Mesodermal cell (in vitro differentiated cells): ENCODE data around the gene NUAK2.
A peak's percentile ranks its signal among the peaks of the same experiment; 100 is the strongest.

Experiments used
- H3K27ac ChIP-seq: 2 replicates; pipeline ENCODE4 v1.7.0; 2013; ENCODE audit warnings: mild to moderate bottlenecking, low read depth, low read length, moderate library complexity; ENCODE audit not compliant: severe bottlenecking
- H3K36me3 ChIP-seq: 2 replicates; pipeline ENCODE4 v1.7.1; 2013; ENCODE audit warnings: mild to moderate bottlenecking, low read length, moderate library complexity; ENCODE audit not compliant: control insufficient read depth, insufficient read depth
- H3K4me1 ChIP-seq: one replicate; pipeline ENCODE4 v1.7.1; 2013; ENCODE audit warnings: mild to moderate bottlenecking, low read length; ENCODE audit not compliant: insufficient read depth, control insufficient read depth, poor library complexity, severe bottlenecking
- H3K4me3 ChIP-seq: 2 replicates; pipeline ENCODE4 v1.7.0; 2013; ENCODE audit warnings: low read length, control low read depth, mild to moderate bottlenecking; ENCODE audit not compliant: insufficient read depth, poor library complexity, severe bottlenecking; ENCODE audit errors: extremely low read depth
- H3K9me3 ChIP-seq: 2 replicates; pipeline ENCODE4 v1.7.1; 2013; ENCODE audit warnings: mild to moderate bottlenecking, low read length, moderate library complexity; ENCODE audit not compliant: control insufficient read depth
- WGBS, 2 experiments: methylation state at CpG; one replicate each; pipeline ENCODE4 v1.1.5; 2013; ENCODE audit warnings: missing lambda C conversion rate in 2 of 2; ENCODE audit not compliant: insufficient coverage in 2 of 2; 5-methylcytosine and 5-hydroxymethylcytosine counted together

Gene NUAK2

DNA sequence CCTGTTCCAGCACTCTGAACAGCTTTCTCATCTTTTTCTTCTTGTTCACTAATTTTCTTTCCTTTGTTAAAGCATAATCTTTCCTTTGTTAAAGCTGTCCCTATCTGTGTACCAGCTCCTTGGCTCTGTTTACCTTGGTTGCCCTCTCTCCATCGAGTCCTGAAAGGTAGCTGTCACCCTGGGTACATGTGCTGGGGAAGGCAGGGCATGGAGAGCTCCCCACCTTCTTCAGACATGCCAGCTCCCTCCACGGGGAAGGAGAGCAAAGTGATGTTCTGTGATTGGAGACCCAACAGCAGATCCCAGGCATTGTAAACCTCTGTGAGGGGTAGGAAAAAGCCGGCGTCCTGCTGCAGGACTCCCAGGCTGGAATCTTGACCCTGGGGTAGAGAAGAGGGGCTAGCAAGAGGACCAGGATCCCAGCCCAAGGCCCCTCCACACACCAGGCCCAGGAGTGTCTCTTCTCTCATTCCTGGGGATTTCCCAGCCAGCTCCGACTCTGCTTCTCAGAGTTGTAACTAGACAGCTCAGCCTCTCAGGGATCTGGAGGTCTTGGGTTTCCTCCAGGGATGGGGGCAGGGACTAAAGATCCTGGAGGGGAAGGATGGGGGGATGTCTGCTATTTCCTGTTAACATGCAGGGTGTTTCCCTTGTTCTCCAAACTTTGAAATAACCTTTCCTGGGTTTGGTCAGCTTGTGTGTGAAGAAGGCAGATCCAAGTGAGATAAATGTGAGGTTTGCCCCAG, 59.4 kb downstream of the NUAK2 start:
- H3K9me3 ChIP-seq: no peaks in the 10 kb centered on the region
- no peaks in the 10 kb centered on the region for H3K36me3 ChIP-seq
- no peak overlapping the region for H3K4me3 ChIP-seq
- 40 to 57% methylated on average over 4 of the region's 5 CpGs for WGBS, 2 experiments
- peaks cover 48% of the 10 kb centered on the region for H3K4me1 ChIP-seq
- H3K27ac ChIP-seq: peak overlapping the region; percentile 70

DNA sequence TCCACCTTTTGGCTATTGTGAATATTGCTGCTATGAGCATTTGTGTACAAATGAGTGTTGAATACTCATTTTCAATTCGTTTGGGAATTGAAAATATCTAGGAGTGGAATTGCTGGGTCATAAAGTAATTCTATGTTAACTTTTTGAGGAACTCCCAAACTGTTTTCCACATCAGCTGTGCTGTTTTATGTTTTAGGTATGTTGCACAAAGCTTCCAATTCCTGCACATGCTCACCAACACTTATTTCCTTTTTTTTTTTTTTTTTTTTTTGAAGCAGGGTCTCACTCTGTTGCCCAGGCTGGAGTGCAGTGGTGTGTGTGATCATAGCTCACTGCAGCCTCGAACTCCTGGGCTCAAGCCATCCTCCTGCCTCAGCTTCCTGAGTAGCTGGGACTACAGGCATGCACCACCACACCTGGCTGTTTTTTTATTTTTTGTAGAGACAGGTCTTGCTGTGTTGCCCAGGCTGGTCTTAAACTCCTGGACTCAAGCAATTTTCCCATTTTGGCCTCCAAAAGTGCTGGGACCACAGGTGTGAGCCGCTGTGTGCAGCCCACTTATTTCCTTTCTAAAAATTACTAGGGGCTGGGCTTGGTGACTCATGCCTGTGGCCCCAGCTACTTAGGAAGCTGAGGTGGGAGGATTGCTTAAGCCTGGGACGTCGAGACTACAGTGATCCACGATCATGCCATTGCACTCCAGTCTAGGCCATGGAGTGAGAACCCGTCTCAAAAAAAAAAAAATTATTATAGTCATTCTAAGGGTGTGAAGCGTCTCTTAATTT, 60.4 kb downstream of the NUAK2 start:
- peaks cover 41% of the 10 kb centered on the region for H3K4me1 ChIP-seq
- H3K9me3 ChIP-seq: no peaks in the 10 kb centered on the region
- H3K27ac ChIP-seq: no peak overlapping the region
- no peaks in the 10 kb centered on the region for H3K36me3 ChIP-seq
- 80 to 95% methylated on average over 4 of the region's 8 CpGs for WGBS, 2 experiments
- H3K4me3 ChIP-seq: no peak overlapping the region

DNA sequence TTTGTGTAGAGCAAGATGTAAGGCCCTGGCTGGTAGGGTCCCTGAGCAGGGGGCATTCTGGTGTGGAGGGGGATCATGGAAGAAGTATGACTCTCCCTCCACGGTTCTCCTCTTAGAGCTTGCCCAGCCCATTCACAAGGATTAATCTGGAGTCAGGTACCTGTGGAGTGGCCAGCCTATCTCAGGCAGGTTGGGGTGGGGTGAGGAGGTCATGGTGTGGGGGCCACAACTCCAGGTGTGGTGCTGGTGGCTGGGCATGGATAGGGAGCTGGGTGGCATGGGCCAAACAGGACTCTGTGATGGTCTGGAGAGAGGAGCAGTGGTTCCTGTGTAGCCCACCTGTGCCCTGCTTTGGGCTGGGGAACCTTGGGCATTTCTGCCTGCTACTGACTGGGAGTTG, 61.5 kb downstream of the NUAK2 start:
- WGBS, 2 experiments: no CpG with 5 or more reads among the region's 1 CpG
- peaks cover 41% of the 10 kb centered on the region for H3K4me1 ChIP-seq
- H3K36me3 ChIP-seq: no peaks in the 10 kb centered on the region

DNA sequence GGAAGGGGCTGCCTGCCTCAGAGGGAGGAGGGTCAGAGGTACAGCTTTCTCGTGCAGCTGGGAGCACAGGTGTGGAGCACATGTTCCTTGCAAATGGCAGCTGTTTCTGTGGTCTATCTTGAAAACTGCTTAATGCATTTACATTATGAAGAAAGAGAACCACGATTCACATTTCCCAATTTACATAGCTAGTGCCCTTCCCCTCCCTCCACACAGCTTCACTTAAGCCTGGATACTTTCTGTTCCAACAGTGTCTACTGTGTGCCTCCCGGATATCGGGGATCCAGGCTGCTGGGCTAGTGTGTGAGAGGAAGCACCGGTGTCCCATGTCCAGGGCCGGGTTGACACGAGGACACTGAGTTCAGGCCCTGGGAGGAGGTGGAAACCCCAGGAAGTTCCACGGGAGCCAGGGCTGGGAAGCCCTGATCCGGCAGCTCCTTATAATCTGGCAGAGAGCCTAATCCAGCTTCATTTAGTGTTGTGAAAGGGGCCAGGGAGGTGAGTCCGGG, 62.2 kb downstream of the NUAK2 start:
- H3K4me3 ChIP-seq: no peak overlapping the region
- WGBS, 2 experiments: 86 to 89% methylated on average over 5 to 7 of the region's 10 CpGs
- H3K9me3 ChIP-seq: no peaks in the 10 kb centered on the region
- no peak overlapping the region for H3K27ac ChIP-seq
- peaks cover 41% of the 10 kb centered on the region for H3K4me1 ChIP-seq
- H3K36me3 ChIP-seq: no peaks in the 10 kb centered on the region

More for the DNA sequence above, 61.5 kb downstream of the NUAK2 start:
- Histone ChIP-seq H3K4me3 (no peak overlapping the region), H3K9me3 (no peaks in the 10 kb centered on the region), H3K27ac (no peak overlapping the region)

DNA sequence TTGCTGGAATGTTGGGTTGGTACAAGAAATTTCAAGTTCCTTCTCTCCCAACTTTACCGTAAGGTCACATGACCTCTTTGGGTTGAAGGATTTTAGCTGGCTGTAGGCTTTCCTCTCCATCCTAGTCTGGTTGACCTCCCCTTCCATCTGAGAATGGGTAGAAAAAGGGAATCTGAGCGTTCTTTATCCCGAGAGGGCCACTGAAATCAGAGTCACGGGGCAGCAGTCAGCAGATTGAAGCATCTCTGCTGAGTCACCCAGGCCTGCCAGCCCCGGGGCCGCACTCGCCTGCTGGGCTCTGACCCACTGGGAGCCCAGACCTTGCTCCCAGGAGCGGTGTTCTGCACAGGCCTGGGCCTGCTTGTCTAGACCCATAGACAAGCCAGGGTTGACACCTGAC, 62.8 kb downstream of the NUAK2 start:
- Histone ChIP-seq H3K4me1 (peaks cover 41% of the 10 kb centered on the region), H3K36me3 (no peaks in the 10 kb centered on the region), H3K27ac (no peak overlapping the region), H3K4me3 (no peak overlapping the region), H3K9me3 (no peaks in the 10 kb centered on the region)
- 83% methylated on average over 6 to 7 of the region's 8 CpGs for WGBS, 2 experiments

DNA sequence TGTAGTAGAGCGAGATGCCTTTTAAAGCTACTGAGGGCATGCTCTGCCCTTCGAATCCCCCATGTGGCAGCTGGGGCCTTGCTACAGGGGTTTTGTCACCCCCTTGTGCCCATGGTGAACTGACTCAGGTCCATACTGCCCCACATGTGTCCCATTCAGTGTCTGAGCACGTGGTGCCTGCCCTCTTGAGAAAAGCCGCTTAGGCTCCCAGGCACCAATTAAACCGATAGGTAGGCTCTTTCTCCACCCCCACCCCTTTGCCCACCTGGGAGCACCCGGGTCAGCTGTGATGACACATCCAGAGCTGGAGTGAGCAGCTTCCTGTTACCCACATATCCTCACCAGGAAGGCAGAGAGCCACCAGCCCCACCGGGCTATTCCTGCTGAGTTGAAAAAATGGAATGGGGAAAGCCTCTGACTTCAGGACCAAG, 63.3 kb downstream of the NUAK2 start:
- H3K36me3 ChIP-seq: no peaks in the 10 kb centered on the region
- WGBS, 2 experiments: 73 to 78% methylated on average over 4 to 6 of the region's 7 CpGs
- no peaks in the 10 kb centered on the region for H3K9me3 ChIP-seq
- H3K27ac ChIP-seq: no peak overlapping the region
- no peak overlapping the region for H3K4me3 ChIP-seq
- H3K4me1 ChIP-seq: peaks cover 39% of the 10 kb centered on the region

DNA sequence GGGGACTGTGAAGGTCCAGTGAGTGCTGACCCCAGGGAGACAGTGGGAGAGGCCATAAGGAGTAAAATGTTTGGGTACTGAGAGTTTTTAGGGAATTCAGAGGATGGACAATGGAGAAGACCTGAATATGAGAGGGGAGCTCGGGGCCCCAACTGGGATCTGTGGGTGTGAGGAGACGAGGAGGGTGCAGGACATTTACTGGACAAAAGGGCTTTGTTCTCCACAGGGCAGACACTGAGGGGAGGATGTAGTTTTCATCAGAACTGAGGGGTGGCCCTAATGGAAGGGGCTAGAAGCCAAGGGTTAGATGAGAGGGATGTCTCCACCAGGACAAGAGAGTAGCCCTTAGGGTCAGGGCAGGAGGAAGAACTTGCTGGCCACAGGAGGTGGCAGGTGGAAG, 63.8 kb downstream of the NUAK2 start:
- H3K36me3 ChIP-seq: no peaks in the 10 kb centered on the region
- 83% methylated on average over 2 of the region's 2 CpGs; no CpG with 5 or more reads in 1 of the 2 experiments for WGBS, 2 experiments
- peaks cover 34% of the 10 kb centered on the region for H3K4me1 ChIP-seq
- no peak overlapping the region for H3K4me3 ChIP-seq
- H3K27ac ChIP-seq: no peak overlapping the region
- H3K9me3 ChIP-seq: no peaks in the 10 kb centered on the region

DNA sequence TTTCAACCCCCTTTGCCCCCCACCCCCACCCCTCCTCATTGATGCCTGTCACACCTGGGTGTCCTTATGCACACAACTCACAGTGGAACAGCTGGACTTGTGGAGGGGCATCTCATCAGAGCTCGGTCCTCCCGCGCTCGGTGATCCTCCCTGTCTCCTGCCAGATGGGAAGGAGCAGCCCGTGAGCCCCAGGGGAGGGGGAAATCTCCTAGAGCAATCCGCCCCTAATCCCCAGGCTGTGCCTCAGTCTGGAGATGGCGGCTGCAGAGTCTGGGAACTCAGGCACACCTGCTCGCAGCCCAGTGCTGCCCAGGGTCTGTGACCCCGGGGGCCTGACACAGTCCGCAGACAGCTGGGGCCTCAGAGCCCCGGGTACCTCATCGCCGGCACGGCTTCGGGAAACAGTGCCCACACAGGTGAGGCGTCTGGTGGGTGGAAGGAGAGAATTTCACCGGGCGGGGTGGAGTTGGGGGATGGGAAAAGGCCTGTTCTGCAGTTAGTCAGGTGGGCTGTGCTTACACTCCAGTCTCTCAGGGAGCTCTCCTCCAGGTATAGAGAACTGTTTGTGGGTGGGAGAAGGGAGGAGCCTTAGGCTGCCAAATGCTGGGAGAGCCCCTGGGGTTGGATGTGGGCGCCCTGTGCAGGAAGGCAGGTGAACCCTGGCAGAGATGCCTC, 64.5 kb downstream of the NUAK2 start:
- Histone ChIP-seq H3K9me3 (no peaks in the 10 kb centered on the region), H3K4me1 (peaks cover 28% of the 10 kb centered on the region)
- 91 to 95% methylated on average over 13 to 15 of the region's 19 CpGs for WGBS, 2 experiments

DNA sequence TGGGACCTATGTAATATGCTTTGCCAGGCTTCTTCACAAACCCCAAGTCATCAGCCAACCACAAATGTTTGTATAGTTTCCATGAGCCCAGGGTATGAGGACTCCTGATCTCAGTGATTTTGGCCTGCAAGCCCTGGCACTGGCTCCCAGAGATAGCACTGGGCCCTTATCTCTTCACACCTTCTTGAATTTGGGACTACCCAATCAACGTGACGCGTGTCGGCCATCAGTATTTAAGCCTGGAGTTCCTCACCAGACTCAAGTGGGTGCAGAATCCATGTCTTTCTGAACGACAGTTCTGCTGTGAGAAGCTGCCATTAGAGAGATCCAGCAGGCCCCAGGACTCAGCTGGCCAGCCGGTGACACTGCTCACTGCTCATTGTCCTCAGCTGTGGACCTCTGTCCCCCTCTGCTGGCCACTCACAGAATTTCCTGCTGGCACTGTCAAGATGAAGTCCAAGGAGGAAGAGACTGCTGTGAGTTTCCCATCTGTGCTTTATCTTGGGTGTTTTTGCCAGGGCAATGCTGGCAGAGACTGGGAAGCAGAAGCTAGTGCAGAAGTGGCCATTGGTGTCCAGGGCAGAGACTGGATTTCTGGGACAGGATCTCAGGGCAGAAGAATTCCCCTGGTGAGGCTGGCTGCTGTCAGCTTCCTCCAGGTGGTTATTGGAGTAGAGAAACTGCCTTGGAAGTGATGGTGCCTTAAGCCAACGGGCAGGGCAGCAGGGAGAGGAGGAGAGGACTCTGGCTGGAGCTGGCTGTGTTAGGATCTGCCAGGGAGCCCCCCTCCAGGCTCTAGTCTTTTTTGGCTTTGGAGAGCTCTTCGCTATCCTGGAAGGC, 65.4 kb downstream of the NUAK2 start:
- peaks cover 18% of the 10 kb centered on the region for H3K4me1 ChIP-seq

More for the DNA sequence above, 64.5 kb downstream of the NUAK2 start:
- Histone ChIP-seq H3K27ac (no peak overlapping the region), H3K36me3 (no peaks in the 10 kb centered on the region), H3K4me3 (no peak overlapping the region)

More for the DNA sequence above, 65.4 kb downstream of the NUAK2 start:
- Histone ChIP-seq H3K36me3 (no peaks in the 10 kb centered on the region), H3K9me3 (no peaks in the 10 kb centered on the region), H3K27ac (no peak overlapping the region), H3K4me3 (no peak overlapping the region)
- WGBS, 2 experiments: 37 to 55% methylated on average over 6 to 7 of the region's 8 CpGs
